Right lobe of liver (tissue), 4 donors: Measurements from ENCODE around the gene CLMP.

Experiments
- POLR2A ChIP-seq: fragments of 450-650 bp; IDR thresholded peaks from one replicate; pipeline ENCODE4 v1.6.1; 2017; ENCODE audit warnings: antibody characterized with exemption, mild to moderate bottlenecking
- TF ChIP-seq, protein P1 (sequence below), 4 donors: fragments of 200-600 bp in 3 of 4; fragments of 450-650 bp in 1 of 4; IDR thresholded peaks; one replicate each; pipeline versions ENCODE4 v1.5.1 to v1.8.0; 2016 to 2022; ENCODE audit warnings: antibody characterized with exemption in 4 of 4, mild to moderate bottlenecking in 2 of 4
- donor health status: DM: no; HTN: no; CAD: no.
- donor health status: DM: no; HTN: no; CAD: no.
- donor health status: DM: no; HTN: yes; CAD: no.

DNA sequence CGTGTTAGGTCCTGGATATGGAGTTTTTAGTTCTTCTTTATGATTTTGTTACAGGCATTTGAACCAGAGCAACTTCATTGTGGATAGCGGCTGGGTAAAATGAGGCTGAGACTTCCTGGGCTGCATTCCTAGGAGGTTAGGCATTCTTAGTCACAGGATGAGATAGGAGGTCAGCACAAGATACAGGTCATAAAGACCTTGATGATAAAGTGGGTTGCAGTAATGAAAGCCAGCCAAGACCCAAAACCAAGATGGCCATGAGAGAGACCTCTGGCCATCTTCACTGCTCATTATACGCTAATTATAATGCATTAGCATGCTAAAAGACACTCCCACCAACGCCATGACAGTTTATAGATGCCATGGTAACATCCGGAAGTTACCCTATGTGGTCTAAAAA, 23.4 kb upstream of the CLMP start:
- no peak for TF ChIP-seq POLR2A
- TF ChIP-seq, protein P1, sequence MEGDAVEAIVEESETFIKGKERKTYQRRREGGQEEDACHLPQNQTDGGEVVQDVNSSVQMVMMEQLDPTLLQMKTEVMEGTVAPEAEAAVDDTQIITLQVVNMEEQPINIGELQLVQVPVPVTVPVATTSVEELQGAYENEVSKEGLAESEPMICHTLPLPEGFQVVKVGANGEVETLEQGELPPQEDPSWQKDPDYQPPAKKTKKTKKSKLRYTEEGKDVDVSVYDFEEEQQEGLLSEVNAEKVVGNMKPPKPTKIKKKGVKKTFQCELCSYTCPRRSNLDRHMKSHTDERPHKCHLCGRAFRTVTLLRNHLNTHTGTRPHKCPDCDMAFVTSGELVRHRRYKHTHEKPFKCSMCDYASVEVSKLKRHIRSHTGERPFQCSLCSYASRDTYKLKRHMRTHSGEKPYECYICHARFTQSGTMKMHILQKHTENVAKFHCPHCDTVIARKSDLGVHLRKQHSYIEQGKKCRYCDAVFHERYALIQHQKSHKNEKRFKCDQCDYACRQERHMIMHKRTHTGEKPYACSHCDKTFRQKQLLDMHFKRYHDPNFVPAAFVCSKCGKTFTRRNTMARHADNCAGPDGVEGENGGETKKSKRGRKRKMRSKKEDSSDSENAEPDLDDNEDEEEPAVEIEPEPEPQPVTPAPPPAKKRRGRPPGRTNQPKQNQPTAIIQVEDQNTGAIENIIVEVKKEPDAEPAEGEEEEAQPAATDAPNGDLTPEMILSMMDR (IDR thresholded peaks at IDR 0.05), result no peak
